ENCODE measurements around the gene ABHD8. TPM values are rescaled to one million over a fixed set of nuclear protein-coding genes. Genes with fewer than 3 reads are reported as not detected.
A peak's percentile ranks its signal among the peaks of the same experiment; 100 is the strongest.

ABHD8 gene
- total RNA-seq, 1 experiment from 2014 or later: 5.2 TPM

GRCh38 chr19:17333611-17334413 lies 30.6 kb upstream of the ABHD8 start:
- peak overlapping the region; percentile 85 for H3K9ac ChIP-seq (ENCODE audit: low read length)
- no peaks in the 10 kb centered on the region; a peak in 1 of 4 replicates for H3K36me3 ChIP-seq (ENCODE audit: control insufficient read depth in 1 of 2, insufficient read depth in 2 of 2, low read length in 2 of 2)
- H3K4me3 ChIP-seq (replicated peaks in 1 of 2; ENCODE audit: low read depth in 1 of 2, low read length in 2 of 2): peak overlapping the region; percentile 72 to 99
- H3K79me2 ChIP-seq (ENCODE audit: insufficient read depth, low read length): peaks cover 15% of the 10 kb centered on the region
- ATAC-seq (peak; percentile 18), DNase-seq (ENCODE audit: low read depth, low spot score) (peak; percentile 71)
- H4K20me1 ChIP-seq (ENCODE audit: insufficient read depth): no peaks in the 10 kb centered on the region
- peak overlapping the region; percentile 91 for H3K27ac ChIP-seq (ENCODE audit: low read depth, low read length)
- H3K27me3 ChIP-seq (ENCODE audit: insufficient read depth, low read length): no peaks in the 10 kb centered on the region
- CTCF ChIA-PET: interaction anchor here (0.7 to 2.4 kb wide), 8 partner anchors 17 to 132 kb away, joined by 3 to 8 read pairs (median 4); partner anchors contain the start of genes DDA1 and MRPL34
- POLR2A ChIA-PET: interaction anchor here (0.9 to 4.1 kb wide), 3 partner anchors 12 to 29 kb away, joined by 4 to 39 read pairs (median 12); partner anchors contain the start of gene DDA1
- intact Hi-C loops (cut with micrococcal nuclease): no loop called here
- peaks cover 24 to 46% of the 10 kb centered on the region in 2 experiments for H3K4me1 ChIP-seq (ENCODE audit: control insufficient read depth in 1 of 2, insufficient read depth in 2 of 2, low read length in 2 of 2)
- BruUV-seq (replicated peaks): no TSS peak
- no peaks in the 10 kb centered on the region for H3K9me3 ChIP-seq (ENCODE audit: control insufficient read depth in 1 of 2, insufficient read depth in 1 of 2, low read depth in 1 of 2, low read length in 2 of 2)
- RAD21 ChIA-PET (ENCODE audit: low non-redundant PET in 1 of 2, low total read pairs in 2 of 2, uncharacterized antibody in 2 of 2, unreplicated experiment in 2 of 2): interaction anchor here in 1 of 2 experiments (1.0 to 1.2 kb wide), 2 partner anchors 25 to 29 kb away, joined by 3 to 5 read pairs; partner anchors contain the start of gene DDA1
- TF ChIP-seq ZFX (IDR thresholded peaks at IDR 0.05) (no peak), CBX3 (IDR thresholded peaks at IDR 0.05; ENCODE audit: low read depth) (peak; percentile 48; the same call in 1 of the 2 replicates), POLR2AphosphoS5 (IDR thresholded peaks at IDR 0.05; ENCODE audit: low read depth, low read length) (peak; percentile 39; the same call in 1 of the 2 replicates), MAX (IDR thresholded peaks at IDR 0.05) (peak; percentile 50; the same call in 1 of the 2 replicates), POLR2A (IDR thresholded peaks at IDR 0.05; ENCODE audit: borderline replicate concordance, extremely low read depth, insufficient read depth, insufficient read length) (no peak)
- peak overlapping the region; percentile 97 for H3K4me2 ChIP-seq (ENCODE audit: low read length)
- H2AFZ ChIP-seq (ENCODE audit: low read depth, low read length, poor library complexity, severe bottlenecking): no peak overlapping the region
- no peaks in the 10 kb centered on the region for H3K9me2 ChIP-seq (ENCODE audit: insufficient read depth)

Data from HCT116 (cell line).